Keratinocyte (primary cell): ENCODE results near the gene ARMH2. TPM values are rescaled to one million over a fixed set of nuclear protein-coding genes. Genes with fewer than 3 reads are reported as not detected.
A peak's percentile ranks its signal among the peaks of the same experiment; 100 is the strongest.

Experiments used
- DNase-seq: peaks from one replicate; pipeline ENCODE4 v3.0.0-alpha.2; 2011; ENCODE audit warnings: low read depth, missing footprints, low spot score
- FAIRE-seq: peaks from 2 replicates; lab custom pipeline; 2011; peaks lifted over from hg19 to GRCh38; lab: Jason Lieb, UNC
- H2AFZ ChIP-seq: 2 replicates; pipeline ENCODE4 v1.6.0; 2012; ENCODE audit warnings: low read length, control low read depth, inconsistent platforms; ENCODE audit not compliant: control insufficient read depth
- H3K27ac ChIP-seq: 2 replicates; pipeline ENCODE4 v1.5.1; 2011; ENCODE audit warnings: low read length; ENCODE audit not compliant: control insufficient read depth, insufficient read depth
- H3K27me3 ChIP-seq: 3 replicates; pipeline ENCODE4 v1.6.0; 2011; ENCODE audit warnings: low read length; ENCODE audit not compliant: control insufficient read depth, insufficient read depth; ENCODE audit errors: extremely low read depth
- H3K36me3 ChIP-seq, 2 experiments: 2 replicates in 1 of 2; 3 replicates in 1 of 2; pipeline ENCODE4 v1.5.1; 2011; ENCODE audit warnings: low read length in 2 of 2, mild to moderate bottlenecking in 1 of 2; ENCODE audit not compliant: control insufficient read depth in 2 of 2, insufficient read depth in 2 of 2; ENCODE audit errors: extremely low read depth in 1 of 2
- H3K4me1 ChIP-seq: 3 replicates; pipeline ENCODE4 v1.5.1; 2011; ENCODE audit warnings: low read length; ENCODE audit not compliant: control insufficient read depth, insufficient read depth; ENCODE audit errors: extremely low read depth
- H3K4me2 ChIP-seq: 3 replicates; pipeline ENCODE4 v1.6.0; 2011; ENCODE audit warnings: low read depth, low read length; ENCODE audit not compliant: control insufficient read depth, insufficient read depth; ENCODE audit errors: extremely low read depth
- H3K4me3 ChIP-seq, 3 experiments: fragments of 200-600 bp in 1 of 3; sonication (generic) in 1 of 3; 2 replicates in 2 of 3; 3 replicates in 1 of 3; pipeline ENCODE4 v1.5.1; 2011 to 2016; ENCODE audit warnings: low read length in 3 of 3, mild to moderate bottlenecking in 3 of 3, control low read depth in 2 of 3, inconsistent platforms in 1 of 3, low read depth in 1 of 3, mixed read lengths in 1 of 3, mixed run types in 1 of 3, moderate library complexity in 1 of 3; ENCODE audit not compliant: control insufficient read depth in 2 of 3, insufficient read depth in 2 of 3; ENCODE audit errors: extremely low read depth in 1 of 3
- H3K79me2 ChIP-seq: 2 replicates; pipeline ENCODE4 v1.6.0; 2012; ENCODE audit warnings: low read length; ENCODE audit not compliant: control insufficient read depth, insufficient read depth
- H3K9ac ChIP-seq: 3 replicates; pipeline ENCODE4 v1.6.0; 2011; ENCODE audit warnings: low read length; ENCODE audit not compliant: control insufficient read depth, insufficient read depth; ENCODE audit errors: extremely low read depth
- H3K9me1 ChIP-seq: 3 replicates; pipeline ENCODE4 v1.6.0; 2011; ENCODE audit warnings: low read length; ENCODE audit not compliant: control insufficient read depth, insufficient read depth; ENCODE audit errors: extremely low read depth
- H3K9me3 ChIP-seq: 2 replicates; pipeline ENCODE4 v1.5.1; 2012; ENCODE audit warnings: low read depth, low read length; ENCODE audit not compliant: control insufficient read depth
- H4K20me1 ChIP-seq: 3 replicates; pipeline ENCODE4 v1.6.0; 2011; ENCODE audit warnings: low read length; ENCODE audit not compliant: control insufficient read depth, insufficient read depth; ENCODE audit errors: extremely low read depth
- EZH2 ChIP-seq: IDR thresholded peaks from one replicate; pipeline ENCODE4 v1.6.1; 2012; ENCODE audit warnings: inconsistent platforms, mild to moderate bottlenecking, low read length, moderate library complexity
- dilution Hi-C: fragments of 300-500 bp; cut with MboI; formaldehyde crosslinking; loops from one replicate; pipeline ENCODE4 v1.7.0; 2020; ENCODE audit warnings: low sequenced_read_pairs; ENCODE audit not compliant: extremely low pct_ligation_motif_present
- polyA plus RNA-seq, 5 experiments: library from polyadenylated mRNA; depleted of rRNA in 3 of 5; stranded (reverse) in 3 of 5; stranded (forward) in 1 of 5; unstranded in 1 of 5; fragments of >200 nt; gene quantifications; 1 replicate in 1 of 5; 2 replicates in 3 of 5; 3 replicates in 1 of 5; pipeline versions ENCODE4 v1.2.1 to v1.2.3, GENCODE V29; 2011 to 2012; ENCODE audit warnings: missing spikeins in 2 of 5, low read depth in 1 of 5, low replicate concordance in 1 of 5
- TF ChIP-seq, protein P1 (sequence below), 3 experiments: IDR thresholded peaks in 1 of 3; conservative IDR thresholded peaks in 1 of 3; optimal IDR thresholded peaks in 1 of 3; 2 replicates in 2 of 3; 3 replicates in 1 of 3; pipeline versions ENCODE3 to v1.5.1; 2011; ENCODE audit warnings: low read length in 3 of 3, mild to moderate bottlenecking in 3 of 3, moderate library complexity in 2 of 3, control low read depth in 1 of 3, inconsistent platforms in 1 of 3; ENCODE audit not compliant: insufficient read depth in 2 of 3; ENCODE audit errors: extremely low read depth in 1 of 3

The ARMH2 gene
- polyA plus RNA-seq, 1 donor (not counting 4 experiments of a cell fraction or from before 2014, with no cell fraction given) = not detected

DNA sequence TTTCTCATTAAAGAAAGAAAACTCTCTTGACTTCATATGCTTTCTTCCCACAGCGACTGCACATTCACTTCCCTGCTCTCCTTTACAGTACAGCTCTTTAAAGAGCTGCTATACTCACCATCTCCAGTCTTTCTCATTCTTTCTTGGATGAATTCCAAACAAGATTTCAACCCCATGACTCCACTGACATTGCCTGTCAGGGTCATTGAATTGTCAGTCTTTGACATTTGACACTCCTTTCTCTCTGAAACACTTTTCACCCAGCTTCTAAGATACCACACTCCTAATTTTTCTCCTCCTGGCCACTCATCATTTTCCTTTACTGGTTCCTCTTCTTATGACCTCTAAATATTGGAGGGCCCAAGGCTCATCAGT, 811 bp upstream of the ARMH2 start:
- dilution Hi-C loops = no loop called here

DNA sequence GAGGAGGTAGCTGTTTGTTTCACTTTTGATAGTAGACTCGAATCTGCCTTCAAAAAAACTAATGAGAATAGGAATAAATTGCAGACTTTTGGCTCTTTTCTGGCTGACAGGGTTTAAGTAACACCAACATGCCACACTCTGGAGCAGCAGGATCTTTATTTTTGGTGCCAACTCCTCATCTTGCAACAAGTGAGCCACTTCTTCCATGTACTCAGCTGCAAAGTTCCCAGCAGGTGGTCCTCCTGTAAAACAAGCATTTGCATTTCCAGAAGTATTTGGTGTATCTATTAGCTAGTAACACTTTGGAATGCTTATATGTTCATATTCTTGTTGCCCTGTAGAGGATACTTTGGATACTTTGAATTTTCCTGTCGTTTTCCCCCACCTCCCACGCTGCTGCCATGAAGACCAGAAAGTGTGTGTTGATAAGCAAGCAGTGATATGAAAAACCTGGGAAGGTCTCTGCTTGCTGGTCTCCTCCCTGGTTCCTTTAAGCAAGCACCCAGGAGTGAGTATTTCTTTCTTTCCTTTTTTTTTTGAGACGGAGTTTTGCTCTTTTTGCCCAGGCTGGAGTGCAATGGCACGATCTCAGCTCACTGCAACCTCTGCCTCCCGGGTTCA, 1.0 kb downstream of the ARMH2 start:
- H3K36me3 ChIP-seq = no peaks in the 10 kb centered on the region
- H3K27me3 ChIP-seq = no peaks in the 10 kb centered on the region
- no peaks in the 10 kb centered on the region for H3K79me2 ChIP-seq
- dilution Hi-C loops = no loop called here
- no peak overlapping the region for H3K4me3 ChIP-seq
- no peak overlapping the region for H3K9ac ChIP-seq
- no peak overlapping the region for H2AFZ ChIP-seq
- H3K9me1 ChIP-seq = no peaks in the 10 kb centered on the region
- no peak for FAIRE-seq
- no peaks in the 10 kb centered on the region for H3K9me3 ChIP-seq
- H4K20me1 ChIP-seq = no peaks in the 10 kb centered on the region
- no peak for DNase-seq
- H3K4me1 ChIP-seq = no peaks in the 10 kb centered on the region
- peak overlapping the region; percentile 7 for H3K4me2 ChIP-seq
- no peak overlapping the region for H3K27ac ChIP-seq
- TF ChIP-seq, protein P1, sequence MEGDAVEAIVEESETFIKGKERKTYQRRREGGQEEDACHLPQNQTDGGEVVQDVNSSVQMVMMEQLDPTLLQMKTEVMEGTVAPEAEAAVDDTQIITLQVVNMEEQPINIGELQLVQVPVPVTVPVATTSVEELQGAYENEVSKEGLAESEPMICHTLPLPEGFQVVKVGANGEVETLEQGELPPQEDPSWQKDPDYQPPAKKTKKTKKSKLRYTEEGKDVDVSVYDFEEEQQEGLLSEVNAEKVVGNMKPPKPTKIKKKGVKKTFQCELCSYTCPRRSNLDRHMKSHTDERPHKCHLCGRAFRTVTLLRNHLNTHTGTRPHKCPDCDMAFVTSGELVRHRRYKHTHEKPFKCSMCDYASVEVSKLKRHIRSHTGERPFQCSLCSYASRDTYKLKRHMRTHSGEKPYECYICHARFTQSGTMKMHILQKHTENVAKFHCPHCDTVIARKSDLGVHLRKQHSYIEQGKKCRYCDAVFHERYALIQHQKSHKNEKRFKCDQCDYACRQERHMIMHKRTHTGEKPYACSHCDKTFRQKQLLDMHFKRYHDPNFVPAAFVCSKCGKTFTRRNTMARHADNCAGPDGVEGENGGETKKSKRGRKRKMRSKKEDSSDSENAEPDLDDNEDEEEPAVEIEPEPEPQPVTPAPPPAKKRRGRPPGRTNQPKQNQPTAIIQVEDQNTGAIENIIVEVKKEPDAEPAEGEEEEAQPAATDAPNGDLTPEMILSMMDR (optimal IDR thresholded peaks at IDR 0.05 in 1 of 3, IDR thresholded peaks at IDR 0.05 in 1 of 3, conservative IDR thresholded peaks at IDR 0.05 in 1 of 3; ENCODE audit: extremely low read depth in 1 of 3, insufficient read depth in 2 of 3, low read length in 3 of 3) = no peak
- TF ChIP-seq EZH2 = no peak

More for the DNA sequence above, 811 bp upstream of the ARMH2 start:
- Histone ChIP-seq H3K27me3 (no peaks in the 10 kb centered on the region), H2AFZ (no peak overlapping the region), H3K27ac (no peak overlapping the region), H3K36me3 (no peaks in the 10 kb centered on the region), H3K4me2 (no peak overlapping the region), H3K9me3 (no peaks in the 10 kb centered on the region), H3K4me3 (no peak overlapping the region), H3K4me1 (no peaks in the 10 kb centered on the region), H4K20me1 (no peaks in the 10 kb centered on the region), H3K9me1 (no peaks in the 10 kb centered on the region), H3K79me2 (no peaks in the 10 kb centered on the region), H3K9ac (no peak overlapping the region)
- FAIRE-seq (no peak), DNase-seq (no peak)
- TF ChIP-seq, protein P1 (optimal IDR thresholded peaks at IDR 0.05 in 1 of 3, IDR thresholded peaks at IDR 0.05 in 1 of 3, conservative IDR thresholded peaks at IDR 0.05 in 1 of 3; ENCODE audit: extremely low read depth in 1 of 3, insufficient read depth in 2 of 3, low read length in 3 of 3) = no peak
- no peak for TF ChIP-seq EZH2
